Endodermal cell (in vitro differentiated cells): ENCODE results near the gene PRKG2. TPM values are rescaled to one million over a fixed set of nuclear protein-coding genes. Genes with fewer than 3 reads are reported as not detected.

ENCODE experiments used
- DNase-seq: peaks from one replicate; pipeline ENCODE4 v3.0.0-alpha.2; 2017
- H3K27ac ChIP-seq: 2 replicates; pipeline ENCODE4 v1.5.1; 2013; ENCODE audit warnings: mild to moderate bottlenecking, low read depth, low read length, moderate library complexity
- H3K27me3 ChIP-seq: 2 replicates; pipeline ENCODE4 v1.6.1; 2013; ENCODE audit warnings: mild to moderate bottlenecking, low read length, moderate library complexity; ENCODE audit not compliant: insufficient read depth, control insufficient read depth, poor library complexity, severe bottlenecking
- H3K36me3 ChIP-seq: 2 replicates; pipeline ENCODE4 v1.7.0; 2013; ENCODE audit warnings: mild to moderate bottlenecking, low read length, moderate library complexity; ENCODE audit not compliant: control insufficient read depth, insufficient read depth
- H3K4me1 ChIP-seq: one replicate; pipeline ENCODE4 v1.7.0; 2013; ENCODE audit warnings: low read length; ENCODE audit not compliant: control insufficient read depth, insufficient read depth
- H3K4me3 ChIP-seq: 2 replicates; pipeline ENCODE4 v1.5.1; 2013; ENCODE audit warnings: mild to moderate bottlenecking, low read length, moderate library complexity
- H3K9ac ChIP-seq: 2 replicates; pipeline ENCODE4 v1.6.1; 2013; ENCODE audit warnings: mild to moderate bottlenecking, low read length, moderate library complexity; ENCODE audit not compliant: poor library complexity, severe bottlenecking; ENCODE audit errors: extremely low read depth
- H3K9me3 ChIP-seq: 2 replicates; pipeline ENCODE4 v1.6.1; 2013; ENCODE audit warnings: mild to moderate bottlenecking, low read length, moderate library complexity; ENCODE audit not compliant: control insufficient read depth
- H3K27ac Mint-ChIP-seq: 2 replicates; pipeline ENCODE4 v1.8.0; 2020; ENCODE audit warnings: mixed read lengths
- H3K27me3 Mint-ChIP-seq: 2 replicates; pipeline ENCODE4 v1.8.0; 2021; ENCODE audit warnings: mild to moderate bottlenecking, mixed read lengths; ENCODE audit not compliant: insufficient read depth
- H3K36me3 Mint-ChIP-seq: 2 replicates; pipeline ENCODE4 v1.8.0; 2020; ENCODE audit warnings: low read depth, mixed read lengths
- H3K4me1 Mint-ChIP-seq: 2 replicates; pipeline ENCODE4 v1.8.0; 2020; ENCODE audit warnings: mixed read lengths
- H3K4me3 Mint-ChIP-seq: 2 replicates; pipeline ENCODE4 v1.8.0; 2020; ENCODE audit warnings: mild to moderate bottlenecking, moderate library complexity, mixed read lengths
- H3K9me3 Mint-ChIP-seq: 2 replicates; pipeline ENCODE4 v1.8.0; 2020; ENCODE audit warnings: mild to moderate bottlenecking, mixed read lengths
- CTCF ChIP-seq: fragments of 200-600 bp; sonication (generic); conservative IDR thresholded peaks from 2 replicates; pipeline ENCODE4 v1.5.0; 2021; ENCODE audit warnings: antibody characterized with exemption, mild to moderate bottlenecking
- WGBS, 2 experiments: methylation state at CpG; one replicate each; pipeline versions ENCODE4 v1.1.5 to v1.1.7; 2013; ENCODE audit warnings: missing lambda C conversion rate in 2 of 2, mixed read lengths in 1 of 2; ENCODE audit not compliant: insufficient coverage in 1 of 2, insufficient read length in 1 of 2; 5-methylcytosine and 5-hydroxymethylcytosine counted together
- total RNA-seq, 2 donors: library from RNA; stranded (reverse); fragmentation: NEBNext Ultra II Directional in 1 of 2; extraction: Animal tissue kit (Norgen Biotek cat#: 25700) in 1 of 2; gene quantifications; 2 replicates in 1 of 2; 3 replicates in 1 of 2; pipeline ENCODE4 v1.2.1, GENCODE V29; 2021

The PRKG2 gene
- total RNA-seq, 2 donors from 2014 or later = 1.3 to 2.4 TPM

GRCh38 chr4:81217779-81218178, 2.8 kb upstream of the PRKG2 start:
- Histone ChIP-seq H3K27me3 (peaks cover 57% of the 10 kb centered on the region), H3K9me3 (peaks cover 13% of the 10 kb centered on the region), H3K36me3 (no peaks in the 10 kb centered on the region), H3K9ac (no peak overlapping the region), H3K4me1 (no peaks in the 10 kb centered on the region), H3K27ac (no peak overlapping the region), H3K4me3 (no peak overlapping the region)
- Mint-ChIP-seq H3K36me3 (no peaks in the 10 kb centered on the region), H3K9me3 (no peaks in the 10 kb centered on the region), H3K4me1 (peaks cover 7% of the 10 kb centered on the region), H3K27ac (no peak overlapping the region), H3K4me3 (no peak overlapping the region), H3K27me3 (peaks cover 54% of the 10 kb centered on the region)
- no peak for DNase-seq
- TF ChIP-seq CTCF = no peak
- 85% methylated on average over 3 of the region's 3 CpGs; no CpG with 5 or more reads in 1 of the 2 experiments for WGBS, 2 experiments

GRCh38 chr4:81215931-81216330, 909 bp upstream of the PRKG2 start:
- Mint-ChIP-seq H3K27me3 (peaks cover 51% of the 10 kb centered on the region), H3K36me3 (no peaks in the 10 kb centered on the region), H3K4me3 (peak overlapping the region; percentile 60), H3K27ac (no peak overlapping the region), H3K4me1 (peaks cover 7% of the 10 kb centered on the region), H3K9me3 (no peaks in the 10 kb centered on the region)
- no peaks in the 10 kb centered on the region for H3K4me1 ChIP-seq
- H3K27ac ChIP-seq = no peak overlapping the region
- TF ChIP-seq CTCF = no peak
- no peaks in the 10 kb centered on the region for H3K36me3 ChIP-seq
- H3K9me3 ChIP-seq = peaks cover 13% of the 10 kb centered on the region
- WGBS, 2 experiments = 85% methylated on average over 3 of the region's 4 CpGs; no CpG with 5 or more reads in 1 of the 2 experiments
- peaks cover 75% of the 10 kb centered on the region for H3K27me3 ChIP-seq
- no peak for DNase-seq
- no peak overlapping the region for H3K9ac ChIP-seq
- H3K4me3 ChIP-seq = peak overlapping the region; percentile 76

- no peak for TF ChIP-seq CTCF
- no peak overlapping the region for H3K27ac ChIP-seq
- no peaks in the 10 kb centered on the region for H3K36me3 ChIP-seq
- peak overlapping the region; percentile 60 for H3K4me3 Mint-ChIP-seq
- DNase-seq = peak; percentile 77
- peaks cover 18% of the 10 kb centered on the region for H3K9me3 ChIP-seq
- H3K4me3 ChIP-seq = peak overlapping the region; percentile 76
- no peaks in the 10 kb centered on the region for H3K4me1 ChIP-seq
- H3K9me3 Mint-ChIP-seq = peaks cover 3% of the 10 kb centered on the region
- 15 to 31% methylated on average over 5 to 34 of the region's 34 CpGs for WGBS, 2 experiments
- peaks cover 53% of the 10 kb centered on the region for H3K27me3 Mint-ChIP-seq
- H3K9ac ChIP-seq = no peak overlapping the region
- H3K27me3 ChIP-seq = peaks cover 88% of the 10 kb centered on the region
- H3K4me1 Mint-ChIP-seq = peaks cover 7% of the 10 kb centered on the region
- no peaks in the 10 kb centered on the region for H3K36me3 Mint-ChIP-seq
- H3K27ac Mint-ChIP-seq = no peak overlapping the region
Observed at GRCh38 chr4:81214144-81214880, 710 bp downstream of the PRKG2 start.
